GM21737 (cell line): ENCODE data around the gene NECTIN1.

ENCODE experiments used
- ATAC-seq: cut with Tn5 transposase; IDR thresholded peaks from one replicate; pipeline ENCODE4 v1.9.1; 2021; ENCODE audit warnings: mild to moderate bottlenecking, moderate library complexity; ENCODE audit not compliant: unreplicated experiment

Gene NECTIN1

GRCh38 chr11:119714590-119714989 is 14.4 kb downstream of the NECTIN1 start:
- ATAC-seq, result no peak

GRCh38 chr11:119714189-119714588 is 14.8 kb downstream of the NECTIN1 start:
- no peak for ATAC-seq

GRCh38 chr11:119713359-119714040 is 15.5 kb downstream of the NECTIN1 start:
- no peak for ATAC-seq

- ATAC-seq, result no peak
Measured at GRCh38 chr11:119712459-119713358, 16.3 kb downstream of the NECTIN1 start.

GRCh38 chr11:119712006-119712405 is 17.0 kb downstream of the NECTIN1 start:
- ATAC-seq, result no peak

GRCh38 chr11:119711476-119711875 is 17.5 kb downstream of the NECTIN1 start:
- no peak for ATAC-seq

- ATAC-seq, result no peak
Measured at GRCh38 chr11:119710417-119710816, 18.6 kb downstream of the NECTIN1 start.

GRCh38 chr11:119709638-119710346 is 19.2 kb downstream of the NECTIN1 start:
- ATAC-seq, result no peak

- no peak for ATAC-seq
Measured at GRCh38 chr11:119709171-119709570, 19.8 kb downstream of the NECTIN1 start.

GRCh38 chr11:119708384-119708783 is 20.6 kb downstream of the NECTIN1 start:
- no peak for ATAC-seq

GRCh38 chr11:119706887-119707286 is 22.1 kb downstream of the NECTIN1 start:
- no peak for ATAC-seq

GRCh38 chr11:119706029-119706428 is 23.0 kb downstream of the NECTIN1 start:
- ATAC-seq, result no peak

GRCh38 chr11:119705362-119705761 is 23.6 kb downstream of the NECTIN1 start:
- ATAC-seq, result no peak

GRCh38 chr11:119704849-119705248 is 24.2 kb downstream of the NECTIN1 start:
- no peak for ATAC-seq

- no peak for ATAC-seq
Measured at GRCh38 chr11:119701591-119702549, 27.1 kb downstream of the NECTIN1 start.

- no peak for ATAC-seq
Measured at GRCh38 chr11:119700536-119701346, 28.3 kb downstream of the NECTIN1 start.

- no peak for ATAC-seq
Measured at GRCh38 chr11:119700030-119700429, 29.0 kb downstream of the NECTIN1 start.

- ATAC-seq, result no peak
Measured at GRCh38 chr11:119699227-119699626, 29.8 kb downstream of the NECTIN1 start.

GRCh38 chr11:119697882-119698281 is 31.1 kb downstream of the NECTIN1 start:
- ATAC-seq, result no peak

GRCh38 chr11:119697445-119697844 is 31.6 kb downstream of the NECTIN1 start:
- no peak for ATAC-seq
